ENCODE measurements around the gene COL4A3.

DNA sequence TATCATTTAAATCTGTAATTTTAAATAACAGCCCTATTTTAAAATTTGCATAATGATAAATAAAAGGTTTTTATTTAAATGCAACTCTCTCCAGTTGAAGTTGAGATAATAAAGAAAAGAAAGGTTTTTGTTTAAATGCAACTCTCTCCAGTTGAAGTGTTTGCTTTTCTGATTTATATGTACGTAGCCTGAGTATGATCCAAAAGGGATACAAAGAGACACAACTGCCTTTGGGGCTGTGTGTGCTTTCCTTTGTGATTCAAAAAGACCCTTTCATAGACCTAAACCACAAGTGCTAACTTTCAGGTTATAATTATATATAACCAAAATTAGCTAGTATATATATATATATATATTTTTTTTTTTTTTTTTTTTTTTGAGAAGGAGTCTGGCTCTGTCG, 84.5 kb downstream of the COL4A3 start:
- no peak for TF ChIP-seq FOXM1 (IDR thresholded peaks at IDR 0.05; ENCODE audit: borderline replicate concordance, low read depth)
- TF ChIP-seq, protein P1, sequence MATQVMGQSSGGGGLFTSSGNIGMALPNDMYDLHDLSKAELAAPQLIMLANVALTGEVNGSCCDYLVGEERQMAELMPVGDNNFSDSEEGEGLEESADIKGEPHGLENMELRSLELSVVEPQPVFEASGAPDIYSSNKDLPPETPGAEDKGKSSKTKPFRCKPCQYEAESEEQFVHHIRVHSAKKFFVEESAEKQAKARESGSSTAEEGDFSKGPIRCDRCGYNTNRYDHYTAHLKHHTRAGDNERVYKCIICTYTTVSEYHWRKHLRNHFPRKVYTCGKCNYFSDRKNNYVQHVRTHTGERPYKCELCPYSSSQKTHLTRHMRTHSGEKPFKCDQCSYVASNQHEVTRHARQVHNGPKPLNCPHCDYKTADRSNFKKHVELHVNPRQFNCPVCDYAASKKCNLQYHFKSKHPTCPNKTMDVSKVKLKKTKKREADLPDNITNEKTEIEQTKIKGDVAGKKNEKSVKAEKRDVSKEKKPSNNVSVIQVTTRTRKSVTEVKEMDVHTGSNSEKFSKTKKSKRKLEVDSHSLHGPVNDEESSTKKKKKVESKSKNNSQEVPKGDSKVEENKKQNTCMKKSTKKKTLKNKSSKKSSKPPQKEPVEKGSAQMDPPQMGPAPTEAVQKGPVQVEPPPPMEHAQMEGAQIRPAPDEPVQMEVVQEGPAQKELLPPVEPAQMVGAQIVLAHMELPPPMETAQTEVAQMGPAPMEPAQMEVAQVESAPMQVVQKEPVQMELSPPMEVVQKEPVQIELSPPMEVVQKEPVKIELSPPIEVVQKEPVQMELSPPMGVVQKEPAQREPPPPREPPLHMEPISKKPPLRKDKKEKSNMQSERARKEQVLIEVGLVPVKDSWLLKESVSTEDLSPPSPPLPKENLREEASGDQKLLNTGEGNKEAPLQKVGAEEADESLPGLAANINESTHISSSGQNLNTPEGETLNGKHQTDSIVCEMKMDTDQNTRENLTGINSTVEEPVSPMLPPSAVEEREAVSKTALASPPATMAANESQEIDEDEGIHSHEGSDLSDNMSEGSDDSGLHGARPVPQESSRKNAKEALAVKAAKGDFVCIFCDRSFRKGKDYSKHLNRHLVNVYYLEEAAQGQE (IDR thresholded peaks at IDR 0.05; ENCODE audit: low read depth) = no peak
- TF ChIP-seq, protein P2, sequence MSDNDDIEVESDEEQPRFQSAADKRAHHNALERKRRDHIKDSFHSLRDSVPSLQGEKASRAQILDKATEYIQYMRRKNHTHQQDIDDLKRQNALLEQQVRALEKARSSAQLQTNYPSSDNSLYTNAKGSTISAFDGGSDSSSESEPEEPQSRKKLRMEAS (IDR thresholded peaks at IDR 0.05) = no peak
- TF ChIP-seq NFIC (IDR thresholded peaks at IDR 0.05) = no peak
- TF ChIP-seq ZBTB7A (IDR thresholded peaks at IDR 0.05; ENCODE audit: low read depth) = no peak
- no peak for TF ChIP-seq CEBPB (IDR thresholded peaks at IDR 0.05)
- no peak for TF ChIP-seq CREB1 (IDR thresholded peaks at IDR 0.05; ENCODE audit: low read depth)
- no peak for TF ChIP-seq TAF1 (IDR thresholded peaks at IDR 0.05; ENCODE audit: low read depth)
- TF ChIP-seq YY1 (IDR thresholded peaks at IDR 0.05; ENCODE audit: low read depth) = no peak
- TF ChIP-seq RAD21 (IDR thresholded peaks at IDR 0.05; ENCODE audit: low read depth) = no peak
- TF ChIP-seq EP300 (IDR thresholded peaks at IDR 0.05; ENCODE audit: borderline replicate concordance) = no peak
